ENCODE measurements around the gene GPR35. TPM values are rescaled to one million over a fixed set of nuclear protein-coding genes. Genes with fewer than 3 reads are reported as not detected.
A peak's percentile ranks its signal among the peaks of the same experiment; 100 is the strongest.

Gene GPR35
- total and polyA plus RNA-seq, 10 of the 15 experiments (the other 5 are each of a cell fraction or from before 2014, with no cell fraction given), result 0.14 to 1.6 (median 0.75) TPM; not detected in 3

DNA sequence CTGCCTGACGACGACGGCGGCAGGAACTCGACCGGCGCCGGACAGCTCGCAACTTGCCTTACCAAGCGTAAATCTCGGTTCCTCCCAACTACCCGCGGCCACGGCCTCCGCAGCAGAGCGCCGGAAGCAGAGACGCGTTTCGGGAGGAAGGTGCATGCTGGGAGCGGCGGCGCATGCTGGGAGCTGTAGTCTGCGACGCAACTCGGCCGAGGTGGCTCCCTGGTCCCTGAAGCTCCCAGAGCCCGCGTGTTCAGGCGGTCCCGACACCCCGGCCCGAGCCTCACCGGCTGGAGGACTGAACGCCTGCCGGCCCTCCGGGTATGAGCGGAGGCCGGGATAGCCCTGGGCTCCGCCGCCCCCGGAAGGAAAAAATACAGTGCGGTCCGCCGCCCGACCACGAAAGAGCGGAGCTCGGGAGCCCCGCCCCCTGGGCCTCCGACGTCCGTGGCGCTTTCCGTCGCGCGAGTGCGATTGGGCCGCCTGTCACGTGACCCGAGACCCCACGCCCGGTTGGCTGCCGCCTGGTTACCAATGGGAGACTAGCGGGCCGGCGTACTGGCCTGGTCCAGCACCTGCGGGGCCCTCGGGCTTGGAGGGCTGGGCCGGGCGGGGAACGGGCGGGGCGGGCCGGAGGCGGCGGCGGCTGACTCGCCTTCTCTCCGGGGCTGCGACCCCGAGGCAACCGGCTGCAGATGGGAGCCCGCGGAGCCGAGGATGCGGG is 38.9 kb upstream of the GPR35 start, which contains the start of gene CAPN10 (continued):
- no peak for TF ChIP-seq KAT2A (conservative IDR thresholded peaks at IDR 0.05; ENCODE audit: control insufficient read depth, low read depth, low read length)
- no peak for TF ChIP-seq HDAC6 (IDR thresholded peaks at IDR 0.05; ENCODE audit: unreplicated experiment)
- no peak for TF ChIP-seq ZNF622 (IDR thresholded peaks at IDR 0.05)
- TF ChIP-seq, protein P1, sequence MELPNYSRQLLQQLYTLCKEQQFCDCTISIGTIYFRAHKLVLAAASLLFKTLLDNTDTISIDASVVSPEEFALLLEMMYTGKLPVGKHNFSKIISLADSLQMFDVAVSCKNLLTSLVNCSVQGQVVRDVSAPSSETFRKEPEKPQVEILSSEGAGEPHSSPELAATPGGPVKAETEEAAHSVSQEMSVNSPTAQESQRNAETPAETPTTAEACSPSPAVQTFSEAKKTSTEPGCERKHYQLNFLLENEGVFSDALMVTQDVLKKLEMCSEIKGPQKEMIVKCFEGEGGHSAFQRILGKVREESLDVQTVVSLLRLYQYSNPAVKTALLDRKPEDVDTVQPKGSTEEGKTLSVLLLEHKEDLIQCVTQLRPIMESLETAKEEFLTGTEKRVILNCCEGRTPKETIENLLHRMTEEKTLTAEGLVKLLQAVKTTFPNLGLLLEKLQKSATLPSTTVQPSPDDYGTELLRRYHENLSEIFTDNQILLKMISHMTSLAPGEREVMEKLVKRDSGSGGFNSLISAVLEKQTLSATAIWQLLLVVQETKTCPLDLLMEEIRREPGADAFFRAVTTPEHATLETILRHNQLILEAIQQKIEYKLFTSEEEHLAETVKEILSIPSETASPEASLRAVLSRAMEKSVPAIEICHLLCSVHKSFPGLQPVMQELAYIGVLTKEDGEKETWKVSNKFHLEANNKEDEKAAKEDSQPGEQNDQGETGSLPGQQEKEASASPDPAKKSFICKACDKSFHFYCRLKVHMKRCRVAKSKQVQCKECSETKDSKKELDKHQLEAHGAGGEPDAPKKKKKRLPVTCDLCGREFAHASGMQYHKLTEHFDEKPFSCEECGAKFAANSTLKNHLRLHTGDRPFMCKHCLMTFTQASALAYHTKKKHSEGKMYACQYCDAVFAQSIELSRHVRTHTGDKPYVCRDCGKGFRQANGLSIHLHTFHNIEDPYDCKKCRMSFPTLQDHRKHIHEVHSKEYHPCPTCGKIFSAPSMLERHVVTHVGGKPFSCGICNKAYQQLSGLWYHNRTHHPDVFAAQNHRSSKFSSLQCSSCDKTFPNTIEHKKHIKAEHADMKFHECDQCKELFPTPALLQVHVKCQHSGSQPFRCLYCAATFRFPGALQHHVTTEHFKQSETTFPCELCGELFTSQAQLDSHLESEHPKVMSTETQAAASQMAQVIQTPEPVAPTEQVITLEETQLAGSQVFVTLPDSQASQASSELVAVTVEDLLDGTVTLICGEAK (IDR thresholded peaks at IDR 0.05; ENCODE audit: borderline replicate concordance), result peak; percentile 93
- TF ChIP-seq CHD1 (IDR thresholded peaks at IDR 0.05; ENCODE audit: low read depth, low read length), result 0 out of 2 replicates have a peak, but pooled peaks have one; percentile 74
- TF ChIP-seq JUNB (IDR thresholded peaks at IDR 0.05), result no peak
- TF ChIP-seq, protein P2, sequence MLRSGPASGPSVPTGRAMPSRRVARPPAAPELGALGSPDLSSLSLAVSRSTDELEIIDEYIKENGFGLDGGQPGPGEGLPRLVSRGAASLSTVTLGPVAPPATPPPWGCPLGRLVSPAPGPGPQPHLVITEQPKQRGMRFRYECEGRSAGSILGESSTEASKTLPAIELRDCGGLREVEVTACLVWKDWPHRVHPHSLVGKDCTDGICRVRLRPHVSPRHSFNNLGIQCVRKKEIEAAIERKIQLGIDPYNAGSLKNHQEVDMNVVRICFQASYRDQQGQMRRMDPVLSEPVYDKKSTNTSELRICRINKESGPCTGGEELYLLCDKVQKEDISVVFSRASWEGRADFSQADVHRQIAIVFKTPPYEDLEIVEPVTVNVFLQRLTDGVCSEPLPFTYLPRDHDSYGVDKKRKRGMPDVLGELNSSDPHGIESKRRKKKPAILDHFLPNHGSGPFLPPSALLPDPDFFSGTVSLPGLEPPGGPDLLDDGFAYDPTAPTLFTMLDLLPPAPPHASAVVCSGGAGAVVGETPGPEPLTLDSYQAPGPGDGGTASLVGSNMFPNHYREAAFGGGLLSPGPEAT (IDR thresholded peaks at IDR 0.05; ENCODE audit: low read depth), result peak; percentile 72
- no peak for TF ChIP-seq SREBF2 (IDR thresholded peaks at IDR 0.05; ENCODE audit: low read length)
- TF ChIP-seq, protein P3, sequence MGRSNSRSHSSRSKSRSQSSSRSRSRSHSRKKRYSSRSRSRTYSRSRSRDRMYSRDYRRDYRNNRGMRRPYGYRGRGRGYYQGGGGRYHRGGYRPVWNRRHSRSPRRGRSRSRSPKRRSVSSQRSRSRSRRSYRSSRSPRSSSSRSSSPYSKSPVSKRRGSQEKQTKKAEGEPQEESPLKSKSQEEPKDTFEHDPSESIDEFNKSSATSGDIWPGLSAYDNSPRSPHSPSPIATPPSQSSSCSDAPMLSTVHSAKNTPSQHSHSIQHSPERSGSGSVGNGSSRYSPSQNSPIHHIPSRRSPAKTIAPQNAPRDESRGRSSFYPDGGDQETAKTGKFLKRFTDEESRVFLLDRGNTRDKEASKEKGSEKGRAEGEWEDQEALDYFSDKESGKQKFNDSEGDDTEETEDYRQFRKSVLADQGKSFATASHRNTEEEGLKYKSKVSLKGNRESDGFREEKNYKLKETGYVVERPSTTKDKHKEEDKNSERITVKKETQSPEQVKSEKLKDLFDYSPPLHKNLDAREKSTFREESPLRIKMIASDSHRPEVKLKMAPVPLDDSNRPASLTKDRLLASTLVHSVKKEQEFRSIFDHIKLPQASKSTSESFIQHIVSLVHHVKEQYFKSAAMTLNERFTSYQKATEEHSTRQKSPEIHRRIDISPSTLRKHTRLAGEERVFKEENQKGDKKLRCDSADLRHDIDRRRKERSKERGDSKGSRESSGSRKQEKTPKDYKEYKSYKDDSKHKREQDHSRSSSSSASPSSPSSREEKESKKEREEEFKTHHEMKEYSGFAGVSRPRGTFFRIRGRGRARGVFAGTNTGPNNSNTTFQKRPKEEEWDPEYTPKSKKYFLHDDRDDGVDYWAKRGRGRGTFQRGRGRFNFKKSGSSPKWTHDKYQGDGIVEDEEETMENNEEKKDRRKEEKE (IDR thresholded peaks at IDR 0.05), result no peak
- no peak for TF ChIP-seq ZBED1 (IDR thresholded peaks at IDR 0.05; ENCODE audit: borderline replicate concordance)
- TF ChIP-seq NFIC (IDR thresholded peaks at IDR 0.05; ENCODE audit: low read depth, low read length), result no peak
- TF ChIP-seq, protein P4, sequence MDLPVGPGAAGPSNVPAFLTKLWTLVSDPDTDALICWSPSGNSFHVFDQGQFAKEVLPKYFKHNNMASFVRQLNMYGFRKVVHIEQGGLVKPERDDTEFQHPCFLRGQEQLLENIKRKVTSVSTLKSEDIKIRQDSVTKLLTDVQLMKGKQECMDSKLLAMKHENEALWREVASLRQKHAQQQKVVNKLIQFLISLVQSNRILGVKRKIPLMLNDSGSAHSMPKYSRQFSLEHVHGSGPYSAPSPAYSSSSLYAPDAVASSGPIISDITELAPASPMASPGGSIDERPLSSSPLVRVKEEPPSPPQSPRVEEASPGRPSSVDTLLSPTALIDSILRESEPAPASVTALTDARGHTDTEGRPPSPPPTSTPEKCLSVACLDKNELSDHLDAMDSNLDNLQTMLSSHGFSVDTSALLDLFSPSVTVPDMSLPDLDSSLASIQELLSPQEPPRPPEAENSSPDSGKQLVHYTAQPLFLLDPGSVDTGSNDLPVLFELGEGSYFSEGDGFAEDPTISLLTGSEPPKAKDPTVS (IDR thresholded peaks at IDR 0.05; ENCODE audit: low read depth, low read length), result no peak
- peak; percentile 83 for TF ChIP-seq YY1 (IDR thresholded peaks at IDR 0.05; ENCODE audit: low read depth, low read length)
- TF ChIP-seq ZNF274 (IDR thresholded peaks at IDR 0.05; ENCODE audit: insufficient read depth, insufficient read length), result no peak
- TF ChIP-seq, protein P5, sequence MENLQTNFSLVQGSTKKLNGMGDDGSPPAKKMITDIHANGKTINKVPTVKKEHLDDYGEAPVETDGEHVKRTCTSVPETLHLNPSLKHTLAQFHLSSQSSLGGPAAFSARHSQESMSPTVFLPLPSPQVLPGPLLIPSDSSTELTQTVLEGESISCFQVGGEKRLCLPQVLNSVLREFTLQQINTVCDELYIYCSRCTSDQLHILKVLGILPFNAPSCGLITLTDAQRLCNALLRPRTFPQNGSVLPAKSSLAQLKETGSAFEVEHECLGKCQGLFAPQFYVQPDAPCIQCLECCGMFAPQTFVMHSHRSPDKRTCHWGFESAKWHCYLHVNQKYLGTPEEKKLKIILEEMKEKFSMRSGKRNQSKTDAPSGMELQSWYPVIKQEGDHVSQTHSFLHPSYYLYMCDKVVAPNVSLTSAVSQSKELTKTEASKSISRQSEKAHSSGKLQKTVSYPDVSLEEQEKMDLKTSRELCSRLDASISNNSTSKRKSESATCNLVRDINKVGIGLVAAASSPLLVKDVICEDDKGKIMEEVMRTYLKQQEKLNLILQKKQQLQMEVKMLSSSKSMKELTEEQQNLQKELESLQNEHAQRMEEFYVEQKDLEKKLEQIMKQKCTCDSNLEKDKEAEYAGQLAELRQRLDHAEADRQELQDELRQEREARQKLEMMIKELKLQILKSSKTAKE (IDR thresholded peaks at IDR 0.05; ENCODE audit: low read depth, poor library complexity, severe bottlenecking), result no peak
- peak; percentile 44 for TF ChIP-seq MXI1 (IDR thresholded peaks at IDR 0.05; ENCODE audit: low read depth, low read length)
- no peak for TF ChIP-seq SUPT20H (IDR thresholded peaks at IDR 0.05; ENCODE audit: borderline replicate concordance, control insufficient read depth, low read depth, low read length)

All from GM12878 (cell line).